GM12891 (cell line): ENCODE results near the gene CDH4.

Source experiments
- PAX5 ChIP-seq: IDR thresholded peaks from 2 replicates; pipeline ENCODE4 v1.6.1; 2011; ENCODE audit warnings: low read length, moderate library complexity, mild to moderate bottlenecking; ENCODE audit not compliant: insufficient read depth, severe bottlenecking
- POLR2AphosphoS5 ChIP-seq: IDR thresholded peaks from 2 replicates; pipeline ENCODE4 v1.6.1; 2011; ENCODE audit warnings: low read depth, low read length, control low read depth
- TAF1 ChIP-seq: IDR thresholded peaks from 2 replicates; pipeline ENCODE4 v1.6.1; 2011; ENCODE audit warnings: low read depth, low read length, control low read depth

DNA sequence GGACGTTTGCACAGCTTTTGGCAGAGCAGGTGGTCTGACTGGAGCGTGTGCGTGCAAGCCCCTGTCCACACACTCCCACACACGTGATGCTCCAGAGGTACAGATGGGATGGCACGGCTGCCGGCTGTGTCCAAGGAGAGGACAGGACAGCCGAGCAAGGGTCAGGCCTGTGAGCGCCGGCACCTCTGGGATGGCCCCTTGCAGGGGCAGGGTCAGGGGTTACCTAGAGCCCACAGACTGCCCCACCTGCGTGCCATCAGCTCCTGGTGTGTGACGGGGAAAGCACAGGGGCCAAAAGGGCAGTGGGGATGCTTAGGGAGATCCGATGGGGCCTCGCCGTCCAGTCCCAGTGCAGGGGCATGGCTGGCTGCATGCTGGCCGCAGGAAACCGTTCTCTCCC lies 623.9 kb downstream of the CDH4 start:
- no peak for TF ChIP-seq POLR2AphosphoS5
- TF ChIP-seq PAX5 = no peak
- TF ChIP-seq TAF1 = no peak
